ENCODE results near the gene GNAI2.
"Not testable (repeated sequence)": the region's sequence is repeated elsewhere in the genome, so short reads cannot be mapped to it uniquely, and the experiment has no call there.

The GNAI2 gene

GRCh38 chr3:50276762-50277101 lies 40.7 kb downstream of the GNAI2 start:
- Mint-ChIP-seq H3K36me3 (peaks cover 6% of the 10 kb centered on the region), H3K4me1 (peaks cover 34% of the 10 kb centered on the region), H3K9me3 (no peaks in the 10 kb centered on the region), H3K4me3 (no peak overlapping the region), H3K27ac (no peak overlapping the region)
- no peak for DNase-seq (ENCODE audit: low spot score in 2 of 2)
- no peak for ATAC-seq

GRCh38 chr3:50278123-50278879 lies 42.3 kb downstream of the GNAI2 start:
- DNase-seq (ENCODE audit: low spot score in 2 of 2) = no peak
- Mint-ChIP-seq H3K4me3 (no peak overlapping the region), H3K4me1 (peaks cover 26% of the 10 kb centered on the region), H3K9me3 (no peaks in the 10 kb centered on the region), H3K27ac (peak overlapping the region; percentile 18), H3K36me3 (peaks cover 6% of the 10 kb centered on the region)
- ATAC-seq = no peak

- Mint-ChIP-seq H3K27ac (peak within 1 kb of the TSS; percentile 18), H3K4me1 (peaks cover 24% of the 10 kb centered on the region), H3K4me3 (no peak within 1 kb of the TSS), H3K9me3 (no peaks in the 10 kb centered on the region), H3K36me3 (peaks cover 6% of the 10 kb centered on the region)
- DNase-seq (ENCODE audit: low spot score in 2 of 2) = no peak
- ATAC-seq = no peak
Observed at GRCh38 chr3:50278880-50279224, 42.8 kb downstream of the GNAI2 start, which contains the start of gene LSMEM2. Gene LSMEM2, plus strand, starts transcription at chr3:50279087. Its CDS starts 27 bp downstream, at chr3:50279114.

- Mint-ChIP-seq H3K9me3 (no peaks in the 10 kb centered on the region), H3K4me3 (no peak overlapping the region), H3K4me1 (peaks cover 18% of the 10 kb centered on the region), H3K27ac (peak overlapping the region; percentile 18), H3K36me3 (peaks cover under 1% of the 10 kb centered on the region)
- no peak for ATAC-seq
- DNase-seq (ENCODE audit: low spot score in 2 of 2) = no peak
Observed at GRCh38 chr3:50279255-50280016, 43.4 kb downstream of the GNAI2 start.

- not testable (repeated sequence) for H3K4me1 Mint-ChIP-seq; H3K27ac Mint-ChIP-seq; H3K4me3 Mint-ChIP-seq; H3K9me3 Mint-ChIP-seq; DNase-seq (ENCODE audit: low spot score in 2 of 2); ATAC-seq
- peaks cover 27% of the 10 kb centered on the region for H3K36me3 Mint-ChIP-seq
Observed at GRCh38 chr3:50284121-50284520, 48.1 kb downstream of the GNAI2 start.

- peak; percentile 12 for ATAC-seq
- peaks cover 12% of the 10 kb centered on the region for H3K4me1 Mint-ChIP-seq
- H3K9me3 Mint-ChIP-seq = no peaks in the 10 kb centered on the region
- H3K4me3 Mint-ChIP-seq = no peak overlapping the region
- H3K27ac Mint-ChIP-seq = peak overlapping the region; percentile 74
- peaks cover 46% of the 10 kb centered on the region for H3K36me3 Mint-ChIP-seq
- DNase-seq (ENCODE audit: low spot score in 2 of 2) = no peak
Observed at GRCh38 chr3:50286322-50287227, 50.6 kb downstream of the GNAI2 start.

- Mint-ChIP-seq H3K27ac (peak overlapping the region; percentile 74), H3K9me3 (no peaks in the 10 kb centered on the region), H3K36me3 (peaks cover 52% of the 10 kb centered on the region), H3K4me3 (no peak overlapping the region), H3K4me1 (peaks cover 14% of the 10 kb centered on the region)
- no peak for ATAC-seq
- no peak for DNase-seq (ENCODE audit: low spot score in 2 of 2)
Observed at GRCh38 chr3:50287262-50287661, 51.3 kb downstream of the GNAI2 start.

- Mint-ChIP-seq H3K9me3 (no peaks in the 10 kb centered on the region), H3K36me3 (peaks cover 57% of the 10 kb centered on the region), H3K4me3 (no peak overlapping the region), H3K4me1 (peaks cover 23% of the 10 kb centered on the region), H3K27ac (no peak overlapping the region)
- DNase-seq (ENCODE audit: low spot score in 2 of 2) = no peak
- no peak for ATAC-seq
Observed at GRCh38 chr3:50288387-50289007, 52.5 kb downstream of the GNAI2 start.

- Mint-ChIP-seq H3K27ac (no peak overlapping the region), H3K4me1 (peaks cover 23% of the 10 kb centered on the region), H3K9me3 (no peaks in the 10 kb centered on the region), H3K36me3 (peaks cover 57% of the 10 kb centered on the region), H3K4me3 (no peak overlapping the region)
- DNase-seq (ENCODE audit: low spot score in 2 of 2) (no peak), ATAC-seq (no peak)
Observed at GRCh38 chr3:50289130-50289529, 53.1 kb downstream of the GNAI2 start.

- DNase-seq (ENCODE audit: low spot score in 2 of 2) = no peak
- H3K36me3 Mint-ChIP-seq = peaks cover 57% of the 10 kb centered on the region
- no peaks in the 10 kb centered on the region for H3K9me3 Mint-ChIP-seq
- H3K4me1 Mint-ChIP-seq = peaks cover 23% of the 10 kb centered on the region
- H3K4me3 Mint-ChIP-seq = peak overlapping the region; percentile 88
- H3K27ac Mint-ChIP-seq = no peak overlapping the region
- no peak for ATAC-seq
Observed at GRCh38 chr3:50290161-50290641, 54.2 kb downstream of the GNAI2 start.

GRCh38 chr3:50292159-50293078 lies 56.4 kb downstream of the GNAI2 start, which contains the start of gene IFRD2:
Gene IFRD2, minus strand, starts transcription at chr3:50292429. Its CDS starts 155 bp downstream, at chr3:50292274.
- Mint-ChIP-seq H3K4me1 (peaks cover 30% of the 10 kb centered on the region), H3K9me3 (no peaks in the 10 kb centered on the region), H3K4me3 (peak within 1 kb of the TSS; percentile 88), H3K27ac (peak within 1 kb of the TSS; percentile 98), H3K36me3 (peaks cover 47% of the 10 kb centered on the region)
- ATAC-seq (peak; percentile 98), DNase-seq (ENCODE audit: low spot score in 2 of 2) (peak; percentile 82 to 93)

GRCh38 chr3:50293079-50293801 lies 57.2 kb downstream of the GNAI2 start:
- no peaks in the 10 kb centered on the region for H3K9me3 Mint-ChIP-seq
- peak overlapping the region; percentile 88 for H3K4me3 Mint-ChIP-seq
- peak overlapping the region; percentile 98 for H3K27ac Mint-ChIP-seq
- H3K4me1 Mint-ChIP-seq = peaks cover 38% of the 10 kb centered on the region
- ATAC-seq (no peak), DNase-seq (ENCODE audit: low spot score in 2 of 2) (no peak)
- H3K36me3 Mint-ChIP-seq = peaks cover 39% of the 10 kb centered on the region

GRCh38 chr3:50294089-50294488 lies 58.1 kb downstream of the GNAI2 start:
- Mint-ChIP-seq H3K9me3 (no peaks in the 10 kb centered on the region), H3K27ac (no peak overlapping the region), H3K4me3 (no peak overlapping the region), H3K4me1 (peaks cover 41% of the 10 kb centered on the region), H3K36me3 (peaks cover 34% of the 10 kb centered on the region)
- no peak for ATAC-seq
- DNase-seq (ENCODE audit: low spot score in 2 of 2) = no peak

Measured in stimulated activated effector memory CD8-positive, alpha-beta T cell treated with anti-CD3 and anti-CD28 coated beads, Interleukin-12 subunit alpha, Interleukin-12 subunit beta, amount 100 ng/mL, for 72 hours (primary cell).